DND-41 (cell line): ENCODE results near the gene C22orf31.

Experiments
- EZH2 ChIP-seq: IDR thresholded peaks from 3 replicates; pipeline ENCODE4 v1.6.1; 2012; ENCODE audit warnings: borderline replicate concordance, low read depth, mild to moderate bottlenecking, moderate library complexity, low read length, inconsistent platforms; ENCODE audit not compliant: severe bottlenecking
- TF ChIP-seq, protein P1 (sequence below): IDR thresholded peaks from 2 replicates; pipeline ENCODE4 v1.5.1; 2012; ENCODE audit warnings: borderline replicate concordance, low read length, moderate library complexity, mild to moderate bottlenecking; ENCODE audit not compliant: poor library complexity, severe bottlenecking; ENCODE audit errors: extremely low read depth

DNA sequence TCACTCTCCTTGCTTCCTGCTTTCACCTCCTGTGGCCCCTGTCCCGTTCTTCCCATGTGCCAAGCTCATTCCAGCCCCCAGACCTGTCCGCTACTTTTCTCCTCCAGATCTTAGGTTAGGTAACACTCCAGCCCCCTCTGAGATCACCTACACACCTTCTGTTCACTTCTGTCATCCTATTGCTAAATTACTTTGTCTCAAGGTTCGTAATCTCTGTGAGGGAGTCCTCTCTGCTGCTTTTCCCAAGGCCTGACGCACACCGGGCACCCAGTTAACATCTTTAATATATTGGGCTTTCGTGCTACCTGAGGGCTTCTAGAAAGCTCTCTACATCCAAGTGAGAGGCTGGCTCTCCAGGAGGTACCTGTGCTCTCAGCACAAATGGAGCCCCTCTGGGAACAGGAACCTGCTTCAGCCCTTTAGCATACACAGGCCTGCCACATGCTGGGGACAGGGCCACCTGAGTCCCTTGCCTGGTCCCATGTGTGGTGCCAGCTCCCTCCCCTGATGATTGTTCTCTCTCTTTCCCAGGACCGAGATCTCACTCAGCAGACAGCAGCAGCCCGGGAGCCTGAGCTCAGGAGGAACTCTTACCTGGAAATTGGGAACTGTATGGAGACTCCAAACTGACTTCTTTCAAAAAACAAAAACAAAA lies 8.5 kb downstream of the C22orf31 start:
- TF ChIP-seq, protein P1, sequence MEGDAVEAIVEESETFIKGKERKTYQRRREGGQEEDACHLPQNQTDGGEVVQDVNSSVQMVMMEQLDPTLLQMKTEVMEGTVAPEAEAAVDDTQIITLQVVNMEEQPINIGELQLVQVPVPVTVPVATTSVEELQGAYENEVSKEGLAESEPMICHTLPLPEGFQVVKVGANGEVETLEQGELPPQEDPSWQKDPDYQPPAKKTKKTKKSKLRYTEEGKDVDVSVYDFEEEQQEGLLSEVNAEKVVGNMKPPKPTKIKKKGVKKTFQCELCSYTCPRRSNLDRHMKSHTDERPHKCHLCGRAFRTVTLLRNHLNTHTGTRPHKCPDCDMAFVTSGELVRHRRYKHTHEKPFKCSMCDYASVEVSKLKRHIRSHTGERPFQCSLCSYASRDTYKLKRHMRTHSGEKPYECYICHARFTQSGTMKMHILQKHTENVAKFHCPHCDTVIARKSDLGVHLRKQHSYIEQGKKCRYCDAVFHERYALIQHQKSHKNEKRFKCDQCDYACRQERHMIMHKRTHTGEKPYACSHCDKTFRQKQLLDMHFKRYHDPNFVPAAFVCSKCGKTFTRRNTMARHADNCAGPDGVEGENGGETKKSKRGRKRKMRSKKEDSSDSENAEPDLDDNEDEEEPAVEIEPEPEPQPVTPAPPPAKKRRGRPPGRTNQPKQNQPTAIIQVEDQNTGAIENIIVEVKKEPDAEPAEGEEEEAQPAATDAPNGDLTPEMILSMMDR = no peak
- TF ChIP-seq EZH2 = no peak
